Measurements from ENCODE around the gene FOXD1.

GRCh38 chr5:73450672-73451223 lies 2.2 kb upstream of the FOXD1 start:
- TF ChIP-seq CTCF (IDR thresholded peaks at IDR 0.05) (no peak), POLR2A (IDR thresholded peaks at IDR 0.05) (no peak)

All from heart left ventricle (tissue), 13 donors.